SK-N-DZ (cell line): Measurements from ENCODE around the gene EBPL. TPM values are rescaled to one million over a fixed set of nuclear protein-coding genes. Genes with fewer than 3 reads are reported as not detected.
"Not testable (repeated sequence)": the region's sequence is repeated elsewhere in the genome, so short reads cannot be mapped to it uniquely, and the experiment has no call there.

Experiments used
- DNase-seq: peaks from one replicate; pipeline ENCODE4 v3.0.0-alpha.2; 2015; ENCODE audit warnings: low spot score
- polyA plus RNA-seq, 2 experiments: library from polyadenylated mRNA; depleted of rRNA; stranded (reverse); fragments of >200 nt; gene quantifications; 2 replicates each; pipeline ENCODE4 v1.2.3, GENCODE V29; 2014

The EBPL gene
- 145 and 153 TPM in 2 replicates for polyA plus RNA-seq (2014; cell fraction: cytosol; rRNA removed)
- 84.5 and 84.6 TPM in 2 replicates for polyA plus RNA-seq (2014; cell fraction: nucleus; rRNA removed)

GRCh38 chr13:49690995-49691784, at the start of gene EBPL:
TSS of gene EBPL (minus strand) at chr13:49691486. CDS start at chr13:49691424, 62 bp downstream.
- DNase-seq: peak; percentile 92

GRCh38 chr13:49740870-49741269, 49.6 kb upstream of the EBPL start:
- DNase-seq: no peak

GRCh38 chr13:49739498-49740187, 48.4 kb upstream of the EBPL start:
- no peak for DNase-seq

- no peak for DNase-seq
These were observed 42.1 kb upstream of the EBPL start for GRCh38 chr13:49733181-49733951.

- no peak for DNase-seq
These were observed 40.5 kb upstream of the EBPL start for GRCh38 chr13:49731766-49732165.

- DNase-seq: no peak
These were observed 25.3 kb upstream of the EBPL start for GRCh38 chr13:49716615-49717014.

GRCh38 chr13:49714757-49715156, 23.5 kb upstream of the EBPL start:
- DNase-seq: no peak

GRCh38 chr13:49711218-49711863, 20.1 kb upstream of the EBPL start:
- DNase-seq: no peak

GRCh38 chr13:49704264-49704663, 13.0 kb upstream of the EBPL start:
- DNase-seq: not testable (repeated sequence)

GRCh38 chr13:49701491-49701890, 10.2 kb upstream of the EBPL start:
- DNase-seq: no peak

GRCh38 chr13:49697468-49697867, 6.2 kb upstream of the EBPL start:
- DNase-seq: no peak

- no peak for DNase-seq
These were observed 3.2 kb upstream of the EBPL start for GRCh38 chr13:49694446-49694845.

GRCh38 chr13:49693877-49694276, 2.6 kb upstream of the EBPL start:
- no peak for DNase-seq

GRCh38 chr13:49693191-49693733, 2.0 kb upstream of the EBPL start:
- no peak for DNase-seq

GRCh38 chr13:49690133-49690994, 922 bp downstream of the EBPL start:
- no peak for DNase-seq

- no peak for DNase-seq
These were observed 7.8 kb downstream of the EBPL start for GRCh38 chr13:49683489-49683888.

GRCh38 chr13:49681842-49682435, 9.3 kb downstream of the EBPL start:
- DNase-seq: no peak

- no peak for DNase-seq
These were observed 12.0 kb downstream of the EBPL start for GRCh38 chr13:49679246-49679645.

- no peak for DNase-seq
These were observed 12.9 kb downstream of the EBPL start for GRCh38 chr13:49678191-49678914.
